HuH-7.5 (cell line): ENCODE results near the gene FAM131A.
"Not testable (repeated sequence)": the region's sequence is repeated elsewhere in the genome, so short reads cannot be mapped to it uniquely, and the experiment has no call there.

Source experiments
- DNase-seq: peaks from one replicate; pipeline ENCODE4 v3.0.0; 2011; ENCODE audit warnings: low spot score

The FAM131A gene

DNA sequence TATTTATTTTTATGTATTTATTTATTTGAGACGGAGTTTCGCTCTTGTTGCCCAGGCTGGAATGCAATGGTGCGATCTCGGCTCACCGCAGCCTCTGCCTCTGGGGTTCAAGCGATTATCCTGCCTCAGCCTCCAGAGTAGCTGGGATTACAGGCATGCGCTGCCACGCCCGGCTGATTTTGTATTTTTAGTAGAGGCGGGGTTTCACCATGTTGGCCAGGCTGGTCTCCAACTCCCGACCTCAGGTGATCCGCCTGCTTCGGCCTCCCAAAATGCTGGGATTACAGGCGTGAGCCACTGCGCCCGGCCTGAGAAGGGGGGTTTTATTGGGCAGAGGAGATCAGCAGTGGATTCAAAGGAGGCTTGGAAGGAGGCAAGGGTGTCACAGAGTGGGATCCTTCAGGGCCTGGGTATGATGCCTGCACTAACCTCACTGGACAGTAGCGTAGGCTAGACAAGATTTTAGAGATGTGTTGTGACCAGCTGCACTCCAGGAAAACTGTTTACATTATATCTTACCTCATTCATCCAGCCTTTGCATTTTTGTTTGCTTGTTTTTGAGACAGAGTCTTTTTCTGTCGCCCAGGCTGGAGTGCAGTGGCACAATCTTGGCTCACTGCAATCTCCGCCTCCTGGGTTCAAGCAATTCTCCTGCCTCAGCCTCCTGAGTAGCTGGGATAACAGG is 2.2 kb downstream of the FAM131A start:
- DNase-seq = not testable (repeated sequence)

DNA sequence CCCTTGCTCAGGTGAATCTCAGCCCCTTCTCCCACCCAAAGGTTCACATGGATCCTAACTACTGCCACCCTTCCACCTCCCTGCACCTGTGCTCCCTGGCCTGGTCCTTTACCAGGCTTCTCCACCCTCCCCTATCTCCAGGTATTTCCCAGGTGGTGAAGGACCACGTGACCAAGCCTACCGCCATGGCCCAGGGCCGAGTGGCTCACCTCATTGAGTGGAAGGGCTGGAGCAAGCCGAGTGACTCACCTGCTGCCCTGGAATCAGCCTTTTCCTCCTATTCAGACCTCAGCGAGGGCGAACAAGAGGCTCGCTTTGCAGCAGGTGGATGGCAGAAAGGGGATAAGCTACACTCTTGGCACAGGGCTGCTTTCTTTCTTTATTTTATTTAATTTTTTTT is 4.5 kb downstream of the FAM131A start:
- no peak for DNase-seq

DNA sequence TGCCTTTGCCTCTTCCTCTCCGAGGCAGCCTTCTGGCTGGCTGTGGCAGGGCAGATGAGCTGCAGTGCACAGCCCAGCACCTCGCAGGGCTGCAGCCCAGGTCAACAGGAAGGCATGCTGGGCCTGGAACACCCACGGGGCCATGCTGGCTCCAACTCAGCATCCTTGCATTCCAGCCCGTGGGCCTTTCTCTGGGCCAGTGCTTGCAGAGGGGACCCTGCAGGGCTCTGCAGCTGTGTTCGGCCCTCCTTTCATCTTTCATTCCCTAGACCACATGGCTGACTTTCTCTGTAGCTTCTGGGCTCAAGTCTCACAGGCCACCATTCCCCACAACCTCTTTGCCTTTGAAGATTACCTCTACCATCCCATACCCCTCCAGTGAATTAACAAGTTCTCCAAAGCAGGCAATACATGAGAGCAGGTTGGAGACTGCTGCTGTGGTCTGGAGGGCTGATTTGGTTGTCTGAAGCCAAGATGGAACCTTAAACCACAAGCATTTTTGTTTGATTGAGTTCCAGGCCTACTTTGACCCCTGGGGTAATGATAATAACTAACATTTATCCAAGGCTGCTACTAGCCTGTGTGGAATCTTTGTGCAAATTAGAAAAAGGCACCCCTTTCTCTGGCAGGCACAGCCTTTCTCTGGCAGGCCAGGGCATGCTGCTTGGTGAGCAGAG is 5.9 kb downstream of the FAM131A start:
- DNase-seq = no peak

DNA sequence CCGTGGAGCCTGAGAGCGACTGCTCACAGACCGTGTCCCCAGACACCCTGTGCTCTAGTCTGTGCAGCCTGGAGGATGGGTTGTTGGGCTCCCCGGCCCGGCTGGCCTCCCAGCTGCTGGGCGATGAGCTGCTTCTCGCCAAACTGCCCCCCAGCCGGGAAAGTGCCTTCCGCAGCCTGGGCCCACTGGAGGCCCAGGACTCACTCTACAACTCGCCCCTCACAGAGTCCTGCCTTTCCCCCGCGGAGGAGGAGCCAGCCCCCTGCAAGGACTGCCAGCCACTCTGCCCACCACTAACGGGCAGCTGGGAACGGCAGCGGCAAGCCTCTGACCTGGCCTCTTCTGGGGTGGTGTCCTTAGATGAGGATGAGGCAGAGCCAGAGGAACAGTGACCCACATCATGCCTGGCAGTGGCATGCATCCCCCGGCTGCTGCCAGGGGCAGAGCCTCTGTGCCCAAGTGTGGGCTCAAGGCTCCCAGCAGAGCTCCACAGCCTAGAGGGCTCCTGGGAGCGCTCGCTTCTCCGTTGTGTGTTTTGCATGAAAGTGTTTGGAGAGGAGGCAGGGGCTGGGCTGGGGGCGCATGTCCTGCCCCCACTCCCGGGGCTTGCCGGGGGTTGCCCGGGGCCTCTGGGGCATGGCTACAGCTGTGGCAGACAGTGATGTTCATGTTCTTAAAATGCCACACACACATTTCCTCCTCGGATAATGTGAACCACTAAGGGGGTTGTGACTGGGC is 7.3 kb downstream of the FAM131A start:
- DNase-seq = no peak

DNA sequence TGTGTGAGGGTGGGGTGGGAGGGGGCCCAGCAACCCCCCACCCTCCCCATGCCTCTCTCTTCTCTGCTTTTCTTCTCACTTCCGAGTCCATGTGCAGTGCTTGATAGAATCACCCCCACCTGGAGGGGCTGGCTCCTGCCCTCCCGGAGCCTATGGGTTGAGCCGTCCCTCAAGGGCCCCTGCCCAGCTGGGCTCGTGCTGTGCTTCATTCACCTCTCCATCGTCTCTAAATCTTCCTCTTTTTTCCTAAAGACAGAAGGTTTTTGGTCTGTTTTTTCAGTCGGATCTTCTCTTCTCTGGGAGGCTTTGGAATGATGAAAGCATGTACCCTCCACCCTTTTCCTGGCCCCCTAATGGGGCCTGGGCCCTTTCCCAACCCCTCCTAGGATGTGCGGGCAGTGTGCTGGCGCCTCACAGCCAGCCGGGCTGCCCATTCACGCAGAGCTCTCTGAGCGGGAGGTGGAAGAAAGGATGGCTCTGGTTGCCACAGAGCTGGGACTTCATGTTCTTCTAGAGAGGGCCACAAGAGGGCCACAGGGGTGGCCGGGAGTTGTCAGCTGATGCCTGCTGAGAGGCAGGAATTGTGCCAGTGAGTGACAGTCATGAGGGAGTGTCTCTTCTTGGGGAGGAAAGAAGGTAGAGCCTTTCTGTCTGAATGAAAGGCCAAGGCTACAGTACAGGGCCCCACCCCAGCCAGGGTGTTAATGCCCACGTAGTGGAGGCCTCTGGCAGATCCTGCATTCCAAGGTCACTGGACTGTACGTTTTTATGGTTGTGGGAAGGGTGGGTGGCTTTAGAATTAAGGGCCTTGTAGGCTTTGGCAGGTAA is 8.1 kb downstream of the FAM131A start:
- peak; percentile 91 for DNase-seq

DNA sequence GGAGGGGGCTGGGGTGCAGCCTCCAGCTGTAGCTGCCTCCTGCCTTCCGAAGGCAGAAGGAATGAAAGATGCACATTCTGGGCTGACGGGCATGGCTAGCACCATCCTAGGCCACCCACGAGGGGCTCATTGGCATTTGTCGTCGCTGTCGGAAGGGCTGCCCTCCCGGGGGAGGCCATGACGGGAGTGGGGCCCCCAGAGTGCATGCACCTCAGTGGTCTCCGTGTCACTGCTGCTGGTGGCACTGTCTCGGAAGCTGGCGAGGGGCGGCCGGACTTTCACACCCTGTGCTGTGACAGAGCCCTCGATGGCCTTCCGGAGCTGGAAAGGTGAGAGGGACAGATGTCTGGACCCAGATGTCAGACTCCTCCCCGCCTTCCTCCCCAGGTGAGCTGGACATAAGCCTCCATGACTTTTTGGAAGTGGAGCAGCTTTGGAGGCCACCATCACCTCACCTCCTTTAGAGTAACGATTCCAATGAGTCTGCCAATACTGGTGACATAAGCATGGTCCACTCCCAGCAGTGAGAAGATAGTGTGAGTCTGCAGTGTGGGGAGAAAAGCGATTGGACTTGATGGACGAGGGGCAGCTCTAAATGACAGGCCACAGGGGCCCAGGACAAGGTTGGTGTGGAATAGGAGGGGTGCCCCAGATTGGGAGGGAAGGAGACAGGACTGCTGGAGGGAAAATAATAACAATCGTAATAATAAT is 9.2 kb downstream of the FAM131A start:
- DNase-seq = no peak

DNA sequence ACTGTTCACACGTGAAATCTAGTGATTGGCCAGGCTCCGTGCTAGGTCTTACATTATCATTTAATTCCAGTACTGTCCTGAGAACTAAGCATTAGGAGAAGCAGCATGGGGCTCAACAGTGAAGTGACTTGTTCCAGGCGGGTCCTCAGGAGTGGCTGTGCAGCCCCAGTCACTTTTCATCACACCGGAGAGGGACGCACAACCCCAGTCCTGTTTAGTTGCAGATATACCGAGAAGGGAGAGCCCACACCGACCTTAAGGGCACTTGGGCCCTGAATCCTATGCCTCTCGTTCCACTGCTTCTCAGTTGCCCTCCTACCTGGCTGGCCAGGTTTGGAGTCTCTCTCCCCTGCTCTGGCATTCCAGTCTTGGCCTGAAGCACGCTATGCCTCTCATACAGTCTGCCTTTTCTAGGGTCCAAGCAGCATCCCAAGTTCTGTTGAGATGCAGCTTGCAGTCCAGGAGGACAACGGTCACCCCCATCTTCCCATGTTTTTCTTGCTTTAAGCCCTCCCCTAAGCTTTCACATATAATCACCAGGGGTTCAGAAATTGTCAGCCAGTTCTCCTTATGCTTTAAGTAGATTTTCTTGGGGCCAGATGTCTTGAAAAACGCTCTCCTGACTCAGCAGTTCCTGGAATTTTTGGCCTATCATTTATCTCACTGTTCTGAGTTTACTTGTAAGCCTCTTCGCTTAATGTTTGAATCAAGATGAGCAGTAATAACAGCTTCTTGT is 10.1 kb downstream of the FAM131A start:
- DNase-seq = no peak

DNA sequence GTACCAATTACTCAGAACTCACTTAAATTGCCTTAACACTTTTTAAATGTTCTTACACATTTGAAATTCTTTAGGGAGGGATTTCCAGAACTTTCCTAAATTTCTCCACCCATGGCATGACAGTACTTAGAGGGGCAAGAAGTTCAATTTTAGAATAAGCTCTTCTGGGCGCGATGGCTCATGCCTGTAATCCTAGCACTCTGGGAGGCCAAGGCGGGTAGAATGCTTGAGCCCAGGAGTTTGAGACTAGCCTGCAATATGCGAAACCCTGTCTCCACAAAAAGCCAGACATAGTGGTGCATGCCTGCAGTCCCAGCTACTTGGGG is 10.6 kb downstream of the FAM131A start:
- no peak for DNase-seq

DNA sequence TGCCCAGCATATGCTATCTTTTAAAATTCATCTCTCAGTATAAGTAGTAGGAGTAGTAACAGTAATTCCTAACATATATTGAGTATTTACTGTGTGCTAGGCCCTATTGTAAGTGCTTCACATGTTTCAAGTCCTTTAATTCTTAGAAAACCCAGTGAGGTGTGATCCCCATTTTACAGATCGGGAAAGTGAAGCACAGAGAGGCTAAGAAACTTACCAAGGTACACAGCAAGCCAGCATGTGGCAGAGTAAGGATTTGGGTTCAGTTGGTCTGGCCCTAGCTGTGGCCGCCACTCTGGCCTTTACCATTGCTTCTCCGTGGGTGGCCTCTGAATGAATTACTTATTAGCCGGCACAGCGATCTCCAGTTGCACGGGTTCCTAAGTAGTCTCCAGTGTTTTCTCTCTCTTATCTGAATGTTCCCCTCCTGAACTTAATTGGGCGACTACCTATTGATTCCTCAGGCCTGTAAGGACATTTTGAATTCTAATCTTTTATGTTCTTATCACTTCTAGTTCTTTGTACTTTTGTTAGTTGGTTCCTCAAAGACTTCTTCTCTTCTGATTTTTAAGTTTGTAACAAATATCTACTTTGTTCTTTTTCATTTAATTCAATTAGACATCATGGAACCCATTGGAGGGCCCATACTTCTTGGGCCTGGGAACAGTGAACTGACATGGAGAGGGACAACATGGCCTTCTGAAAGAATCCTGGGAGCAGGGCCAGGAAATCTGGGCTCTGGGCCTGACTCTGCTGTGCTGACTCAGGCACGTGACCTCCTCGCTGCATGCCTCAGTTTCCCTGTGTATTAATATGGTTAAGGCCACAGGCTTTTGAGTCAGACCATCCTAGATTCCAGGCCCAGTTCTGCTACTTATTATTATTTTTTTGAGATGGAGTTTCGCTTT is 12.4 kb downstream of the FAM131A start:
- DNase-seq = no peak

DNA sequence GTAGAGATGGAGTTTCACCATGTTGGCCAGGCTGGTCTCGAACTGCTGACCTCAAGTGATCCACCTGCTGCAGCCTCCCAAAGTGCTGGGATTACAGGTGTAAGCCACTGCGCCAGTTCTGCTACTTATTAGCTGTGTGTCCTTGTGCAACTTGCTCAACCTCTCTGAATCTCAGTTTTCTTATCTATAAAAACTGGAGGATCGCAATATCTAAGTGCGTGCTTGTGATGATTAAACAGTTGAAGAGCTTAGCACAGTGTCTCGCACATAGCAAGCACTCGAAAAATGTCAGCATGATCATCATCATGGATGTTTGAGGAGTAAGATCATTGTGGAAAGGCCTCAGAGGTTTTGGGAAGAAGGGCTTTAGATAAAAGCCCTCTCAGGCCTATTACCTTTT is 13.2 kb downstream of the FAM131A start:
- no peak for DNase-seq

DNA sequence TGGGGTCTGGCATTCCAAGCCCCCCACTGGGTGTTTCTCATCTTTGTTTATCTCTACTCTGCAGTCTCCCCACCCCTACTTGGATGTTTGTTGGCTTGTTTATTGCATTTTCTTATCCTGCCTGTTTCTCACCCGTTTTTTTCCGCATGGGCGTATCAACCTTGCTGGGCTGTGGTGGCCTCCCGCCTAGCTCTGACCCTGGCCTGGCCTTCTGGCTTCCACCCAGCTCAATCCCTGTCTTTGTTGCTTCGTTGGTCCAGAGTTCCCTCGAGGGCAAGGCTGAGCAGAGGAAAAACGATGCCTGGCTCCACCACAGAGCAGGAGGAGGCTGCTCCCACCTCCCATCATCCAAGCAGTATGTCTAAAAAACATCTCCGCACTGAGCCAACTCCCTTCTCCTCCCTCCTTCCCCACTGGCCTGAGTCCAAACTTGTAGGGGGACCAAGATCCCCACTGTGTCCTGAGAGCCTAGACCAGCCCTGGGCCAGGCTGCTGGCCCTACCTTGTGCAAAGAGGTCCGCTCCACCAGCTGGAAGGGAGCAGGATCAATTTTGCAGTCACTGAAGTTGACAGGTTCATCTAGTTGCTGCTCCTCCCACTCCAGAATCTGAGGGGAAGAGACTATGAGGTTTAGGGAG is 14.2 kb downstream of the FAM131A start:
- DNase-seq = no peak

DNA sequence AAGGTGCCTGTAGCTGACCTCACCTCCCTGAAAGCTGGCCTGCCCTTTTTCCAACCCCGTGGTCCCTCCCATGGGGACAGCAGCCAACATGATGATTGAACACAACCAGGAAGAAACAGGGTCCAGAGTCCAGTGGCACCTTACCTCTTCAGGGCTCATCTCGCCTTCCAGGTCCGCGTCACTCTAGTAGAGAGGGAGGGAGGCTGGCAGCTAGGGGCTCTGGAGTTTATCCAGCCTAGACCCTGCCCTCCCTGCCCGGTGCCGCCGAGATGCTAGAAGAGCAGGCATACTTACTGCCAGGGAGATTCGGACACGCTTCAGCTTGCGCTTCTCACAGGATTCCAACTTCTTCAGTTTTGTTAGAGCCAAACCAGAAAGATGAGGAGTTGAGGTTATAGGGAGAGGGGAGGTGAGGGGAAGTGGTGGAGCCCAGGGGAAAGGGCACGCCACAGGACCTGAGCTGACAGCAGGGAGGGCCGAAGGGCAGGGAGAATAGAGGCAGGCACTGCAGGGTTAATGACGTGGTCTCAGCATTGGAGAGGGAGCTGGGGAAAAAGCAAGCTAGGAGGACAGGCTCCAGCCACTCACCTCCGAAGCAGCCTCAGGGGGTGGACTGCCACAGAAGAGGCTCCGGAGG is 14.9 kb downstream of the FAM131A start:
- DNase-seq = no peak

DNA sequence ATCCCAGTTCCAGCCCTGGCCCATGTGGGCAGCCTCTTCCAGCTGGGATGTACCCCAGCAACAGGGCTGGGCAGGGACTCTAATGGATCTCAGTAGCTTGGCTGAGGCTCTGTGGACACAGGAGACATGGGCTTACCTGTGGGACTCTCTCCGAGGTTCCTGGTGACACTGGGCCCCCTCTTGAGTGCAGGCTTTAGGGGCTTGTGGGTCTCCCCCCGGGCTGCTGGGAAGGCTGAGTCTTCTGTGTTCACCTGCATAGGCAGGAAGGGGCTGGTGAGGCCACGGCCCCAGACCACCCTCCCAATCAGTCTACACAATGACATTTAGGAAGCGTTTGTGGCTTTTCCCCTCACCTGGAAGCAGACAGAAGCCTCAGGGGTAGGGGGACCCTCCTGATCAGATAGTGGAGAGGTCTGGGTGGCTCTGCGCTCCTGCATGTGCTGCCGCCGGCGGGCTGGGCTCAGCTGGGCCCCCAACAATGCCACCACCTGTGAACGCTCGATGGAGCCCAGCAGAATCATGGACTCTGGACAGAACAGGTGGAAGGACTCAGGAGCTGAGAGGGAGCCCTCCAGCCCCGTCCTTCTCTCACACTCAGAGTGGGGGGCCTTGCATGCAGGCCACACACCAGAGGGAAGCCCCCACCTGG is 15.6 kb downstream of the FAM131A start:
- DNase-seq = no peak

DNA sequence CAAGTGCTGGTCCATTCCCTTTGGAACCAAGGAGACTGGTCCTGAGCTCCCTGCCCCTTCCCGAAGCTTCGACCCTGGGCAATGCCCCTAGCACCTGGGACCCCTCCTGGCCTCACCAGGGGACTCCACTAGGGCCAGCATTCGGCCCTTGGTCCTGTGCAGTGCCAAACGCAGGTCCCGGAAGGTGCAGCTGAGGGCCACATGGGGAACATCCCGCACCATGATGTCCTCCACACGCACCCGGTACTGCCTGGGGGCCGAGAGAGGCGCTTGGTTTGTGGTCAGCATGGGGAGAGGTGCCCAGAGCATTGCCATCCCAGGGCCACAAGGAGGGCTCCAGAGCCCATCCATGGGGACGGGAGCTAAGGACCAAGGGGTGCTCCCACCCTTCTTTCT is 16.1 kb downstream of the FAM131A start:
- no peak for DNase-seq

DNA sequence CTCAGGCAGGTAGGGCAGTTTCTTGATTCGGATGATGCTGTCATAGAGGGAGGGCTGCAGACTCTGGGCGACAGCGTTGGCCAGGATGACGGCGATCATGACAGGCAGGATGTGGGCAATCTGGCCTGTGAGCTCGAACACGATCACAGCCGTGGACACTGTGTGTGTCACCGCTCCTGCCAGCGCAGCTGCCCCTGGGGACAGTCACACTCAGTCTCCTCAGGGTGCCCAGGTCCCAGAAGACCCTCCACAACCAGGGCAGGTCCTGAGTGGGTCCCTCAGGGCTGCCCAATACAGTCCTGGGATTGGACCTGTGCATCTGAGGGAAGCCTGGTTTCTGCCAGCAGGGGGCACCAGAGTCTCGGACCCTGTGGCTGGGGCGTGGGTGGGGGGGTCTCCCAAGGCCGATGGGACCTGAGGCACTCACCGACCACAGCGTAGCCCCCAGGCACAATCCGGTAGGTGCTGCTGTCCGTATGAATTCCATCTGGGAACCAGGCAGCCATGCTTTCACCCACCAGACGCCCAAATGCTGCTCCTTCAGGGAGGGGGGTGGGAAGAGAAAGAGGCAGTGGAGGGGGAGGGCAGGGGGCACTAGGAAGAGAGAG is 16.8 kb downstream of the FAM131A start:
- DNase-seq = peak; percentile 64

DNA sequence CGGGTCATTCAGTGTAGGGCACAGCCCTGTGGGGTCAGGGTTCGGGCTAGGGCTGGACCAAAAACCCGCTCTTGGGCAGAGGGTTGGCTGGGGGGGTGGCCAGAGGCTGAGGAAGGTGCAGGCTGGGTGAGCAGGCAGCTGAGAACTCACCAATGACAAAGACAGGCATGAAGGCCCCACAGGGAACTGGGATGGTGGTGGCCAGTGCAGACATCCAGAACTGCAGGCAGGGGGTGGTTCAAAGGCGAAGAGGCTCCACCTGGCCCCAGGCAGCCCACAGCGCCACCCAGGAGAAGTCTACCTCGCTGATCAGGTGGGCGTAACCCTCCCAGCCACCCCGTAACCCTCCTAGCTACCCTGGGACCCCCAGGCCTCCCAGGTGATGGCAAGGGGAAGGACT is 17.4 kb downstream of the FAM131A start:
- DNase-seq = no peak

DNA sequence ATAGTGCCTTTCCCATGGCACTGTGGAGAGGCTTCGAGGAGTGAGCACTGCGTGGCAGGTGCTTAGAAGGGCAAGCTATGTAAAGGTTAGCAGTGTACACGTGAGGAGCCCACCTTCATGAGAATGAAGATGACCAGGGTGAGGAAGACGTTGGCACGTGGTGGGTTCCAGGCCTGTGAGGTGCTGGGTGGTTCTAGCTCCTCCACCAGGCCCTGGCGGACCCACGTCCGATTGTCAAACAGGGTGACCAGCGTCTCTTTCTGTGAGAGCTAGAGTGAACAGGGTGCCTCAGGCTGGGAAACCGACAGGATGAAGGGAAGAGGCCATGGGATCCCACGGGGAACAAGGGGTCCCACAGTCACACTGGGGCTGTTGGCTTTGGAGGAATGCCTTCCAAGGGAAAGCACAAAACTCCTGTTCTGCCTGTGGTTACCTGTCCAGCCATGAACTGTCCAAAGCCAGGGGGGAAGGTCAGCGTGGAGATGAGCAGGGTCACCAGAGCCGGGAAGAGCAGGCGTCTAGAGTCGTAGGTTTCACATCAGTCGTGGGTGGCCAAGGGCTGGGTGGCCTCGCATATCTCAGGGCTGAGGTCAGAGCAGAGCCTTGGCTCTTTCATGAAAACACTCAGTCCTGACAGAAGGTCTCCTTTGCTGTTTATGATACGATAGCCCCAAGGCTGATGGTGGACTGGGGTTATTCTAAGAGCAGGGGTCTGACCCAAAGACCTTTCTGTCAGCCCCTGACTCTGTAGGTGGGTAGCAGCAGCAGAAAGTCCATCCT is 18.1 kb downstream of the FAM131A start:
- no peak for DNase-seq
